Subcutaneous abdominal adipose tissue (tissue), 5 donors: ENCODE results near the gene PCDHB3.
"Not testable (repeated sequence)": the region's sequence is repeated elsewhere in the genome, so short reads cannot be mapped to it uniquely, and the experiment has no call there.

ENCODE experiments used
- H3K27ac ChIP-seq: one replicate; pipeline ENCODE4 v1.7.0; 2013; ENCODE audit warnings: low read depth, mild to moderate bottlenecking, inconsistent platforms, low read length, moderate library complexity
- H3K27me3 ChIP-seq, 5 donors: one replicate each; pipeline ENCODE4 v1.7.0; 2013; ENCODE audit warnings: low read length in 5 of 5, inconsistent platforms in 1 of 5; ENCODE audit not compliant: control insufficient read depth in 5 of 5, insufficient read depth in 4 of 5
- H3K36me3 ChIP-seq, 5 donors: one replicate each; pipeline ENCODE4 v1.7.0; 2013; ENCODE audit warnings: low read length in 5 of 5; ENCODE audit not compliant: control insufficient read depth in 5 of 5, insufficient read depth in 5 of 5
- H3K4me1 ChIP-seq, 5 donors: one replicate each; pipeline ENCODE4 v1.7.0; 2013; ENCODE audit warnings: low read length in 5 of 5, mild to moderate bottlenecking in 3 of 5, moderate library complexity in 1 of 5; ENCODE audit not compliant: control insufficient read depth in 5 of 5, insufficient read depth in 5 of 5
- H3K4me3 ChIP-seq, 5 donors: one replicate each; pipeline ENCODE4 v1.7.0; 2013; ENCODE audit warnings: low read length in 5 of 5, low read depth in 1 of 5
- H3K9ac ChIP-seq, 5 donors: one replicate each; pipeline ENCODE4 v1.7.0; 2013; ENCODE audit warnings: low read length in 5 of 5, mild to moderate bottlenecking in 4 of 5, moderate library complexity in 3 of 5
- H3K9me3 ChIP-seq, 5 donors: one replicate each; pipeline ENCODE4 v1.7.0; 2013; ENCODE audit warnings: low read length in 5 of 5; ENCODE audit not compliant: control insufficient read depth in 5 of 5
- donor health status: healthy.
- donor health status: healthy.
- donor health status: healthy.
- donor health status: healthy.
- donor health status: healthy.

PCDHB3 gene

GRCh38 chr5:141135030-141135717, 34.9 kb downstream of the PCDHB3 start, which contains the start of gene PCDHB5:
Gene PCDHB5, plus strand, starts transcription at chr5:141135206. Its CDS starts 229 bp downstream, at chr5:141135435.
- Histone ChIP-seq H3K9me3 (peaks cover 20 to 52% (median 50%) of the 10 kb centered on the region in 5 donors), H3K27me3 (no peaks in the 10 kb centered on the region), H3K27ac (no peak within 1 kb of the TSS)

DNA sequence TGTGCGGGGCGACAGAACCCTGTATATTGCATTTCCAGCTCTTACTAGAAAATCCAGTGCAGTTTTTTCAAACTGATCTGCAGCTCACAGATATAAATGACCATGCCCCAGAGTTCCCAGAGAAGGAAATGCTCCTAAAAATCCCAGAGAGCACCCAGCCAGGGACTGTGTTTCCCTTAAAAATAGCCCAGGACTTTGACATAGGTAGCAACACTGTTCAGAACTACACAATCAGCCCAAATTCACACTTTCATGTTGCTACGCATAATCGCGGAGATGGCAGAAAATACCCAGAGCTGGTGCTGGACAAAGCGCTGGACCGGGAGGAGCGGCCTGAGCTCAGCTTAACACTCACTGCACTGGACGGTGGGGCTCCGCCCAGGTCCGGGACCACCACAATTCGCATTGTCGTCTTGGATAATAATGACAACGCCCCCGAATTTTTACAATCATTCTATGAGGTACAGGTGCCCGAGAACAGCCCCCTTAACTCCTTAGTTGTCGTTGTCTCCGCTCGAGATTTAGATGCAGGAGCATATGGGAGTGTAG, 35.5 kb downstream of the PCDHB3 start:
- peaks cover 0 to 3% (median 0%) of the 10 kb centered on the region in 5 donors for H3K4me1 ChIP-seq
- no peak overlapping the region for H3K9ac ChIP-seq
- no peak overlapping the region for H3K27ac ChIP-seq
- no peaks in the 10 kb centered on the region for H3K27me3 ChIP-seq
- no peaks in the 10 kb centered on the region for H3K36me3 ChIP-seq
- peaks cover 20 to 56% (median 50%) of the 10 kb centered on the region in 5 donors for H3K9me3 ChIP-seq
- H3K4me3 ChIP-seq = peak overlapping the region; percentile 51 to 70 (median 58)

More at GRCh38 chr5:141135030-141135717, 34.9 kb downstream of the PCDHB3 start, which contains the start of gene PCDHB5:
- H3K9ac ChIP-seq = peak within 1 kb of the TSS in 1 of 5 donors; percentile 59
- peaks cover 0 to 3% (median 0%) of the 10 kb centered on the region in 5 donors for H3K4me1 ChIP-seq
- H3K4me3 ChIP-seq = peak within 1 kb of the TSS; percentile 51 to 70 (median 58)
- no peaks in the 10 kb centered on the region for H3K36me3 ChIP-seq

- H3K27me3 ChIP-seq, H3K4me1 ChIP-seq, H3K27ac ChIP-seq, H3K4me3 ChIP-seq, H3K36me3 ChIP-seq, H3K9ac ChIP-seq: not testable (repeated sequence)
- peaks cover 18 to 56% (median 50%) of the 10 kb centered on the region in 5 donors for H3K9me3 ChIP-seq
Observed at GRCh38 chr5:141137346-141137745, 37.1 kb downstream of the PCDHB3 start.

GRCh38 chr5:141149812-141150211, 49.5 kb downstream of the PCDHB3 start, which contains the start of gene PCDHB6:
Gene PCDHB6, plus strand, starts transcription at chr5:141150057. Its CDS starts 201 bp downstream, at chr5:141150258.
- peak within 1 kb of the TSS; percentile 0 to 53 (median 20) for H3K4me3 ChIP-seq
- H3K9me3 ChIP-seq = peaks cover 14 to 34% (median 24%) of the 10 kb centered on the region in 5 donors

DNA sequence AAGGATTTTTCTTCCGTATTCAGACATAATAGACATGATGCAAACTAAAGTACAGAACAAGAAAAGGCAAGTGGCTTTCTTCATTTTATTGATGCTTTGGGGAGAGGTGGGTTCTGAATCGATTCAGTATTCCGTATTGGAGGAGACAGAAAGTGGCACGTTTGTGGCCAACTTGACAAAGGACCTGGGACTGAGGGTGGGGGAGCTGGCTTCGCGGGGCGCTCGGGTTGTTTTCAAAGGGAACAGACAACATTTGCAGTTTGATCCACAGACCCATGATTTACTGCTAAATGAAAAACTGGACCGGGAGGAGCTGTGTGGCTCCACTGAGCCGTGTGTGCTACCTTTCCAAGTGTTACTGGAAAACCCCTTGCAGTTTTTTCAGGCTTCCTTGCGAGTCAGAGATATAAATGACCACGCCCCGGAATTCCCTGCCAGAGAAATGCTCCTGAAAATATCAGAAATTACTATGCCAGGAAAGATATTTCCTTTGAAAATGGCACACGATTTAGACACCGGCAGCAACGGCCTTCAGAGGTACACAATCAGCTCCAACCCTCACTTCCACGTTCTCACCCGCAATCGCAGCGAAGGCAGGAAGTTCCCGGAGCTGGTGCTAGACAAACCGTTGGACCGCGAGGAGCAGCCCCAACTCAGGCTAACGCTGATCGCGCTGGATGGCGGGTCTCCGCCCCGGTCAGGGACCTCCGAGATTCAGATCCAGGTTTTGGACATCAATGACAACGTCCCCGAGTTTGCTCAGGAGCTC, 50.1 kb downstream of the PCDHB3 start:
- Histone ChIP-seq H3K27ac (no peak overlapping the region), H3K9me3 (peaks cover 14 to 35% (median 26%) of the 10 kb centered on the region in 5 donors), H3K4me1 (peaks cover 0 to 2% (median 0%) of the 10 kb centered on the region in 5 donors), H3K36me3 (no peaks in the 10 kb centered on the region), H3K4me3 (peak overlapping the region; percentile 0 to 53 (median 20)), H3K27me3 (peaks cover 0 to 9% (median 3%) of the 10 kb centered on the region in 5 donors), H3K9ac (no peak overlapping the region)

More at GRCh38 chr5:141149812-141150211, 49.5 kb downstream of the PCDHB3 start, which contains the start of gene PCDHB6:
- peaks cover 0 to 2% (median 0%) of the 10 kb centered on the region in 5 donors for H3K4me1 ChIP-seq
- no peak within 1 kb of the TSS for H3K27ac ChIP-seq
- peaks cover 0 to 9% (median 3%) of the 10 kb centered on the region in 5 donors for H3K27me3 ChIP-seq
- H3K36me3 ChIP-seq = no peaks in the 10 kb centered on the region
- H3K9ac ChIP-seq = no peak within 1 kb of the TSS

- Histone ChIP-seq H3K36me3 (no peaks in the 10 kb centered on the region), H3K4me3 (peak overlapping the region in 3 of 5 donors; percentile 13 to 53 (median 20)), H3K4me1 (peaks cover 0 to 2% (median 0%) of the 10 kb centered on the region in 5 donors), H3K27me3 (peaks cover 0 to 9% (median 3%) of the 10 kb centered on the region in 5 donors), H3K9me3 (peaks cover 14 to 40% (median 32%) of the 10 kb centered on the region in 5 donors), H3K27ac (no peak overlapping the region), H3K9ac (no peak overlapping the region)
Observed at GRCh38 chr5:141150993-141151325, 50.7 kb downstream of the PCDHB3 start.

DNA sequence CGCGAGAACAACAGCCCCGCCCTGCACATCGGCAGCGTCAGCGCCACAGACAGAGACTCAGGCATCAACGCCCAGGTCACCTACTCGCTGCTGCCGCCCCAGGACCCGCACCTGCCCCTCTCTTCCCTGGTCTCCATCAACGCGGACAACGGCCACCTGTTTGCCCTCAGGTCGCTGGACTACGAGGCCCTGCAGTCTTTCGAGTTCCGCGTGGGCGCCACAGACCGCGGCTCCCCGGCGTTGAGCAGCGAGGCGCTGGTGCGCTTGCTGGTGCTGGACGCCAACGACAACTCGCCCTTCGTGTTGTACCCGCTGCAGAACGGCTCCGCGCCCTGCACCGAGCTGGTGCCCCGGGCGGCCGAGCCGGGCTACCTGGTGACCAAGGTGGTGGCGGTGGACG, 51.4 kb downstream of the PCDHB3 start:
- Histone ChIP-seq H3K9me3 (peaks cover 15 to 47% (median 39%) of the 10 kb centered on the region in 5 donors), H3K27me3 (peaks cover 0 to 11% (median 3%) of the 10 kb centered on the region in 5 donors)
- not testable (repeated sequence) for H3K4me3 ChIP-seq

GRCh38 chr5:141152096-141152495, 51.8 kb downstream of the PCDHB3 start:
- H3K4me1 ChIP-seq = not testable (repeated sequence)
- H3K27me3 ChIP-seq = peaks cover 0 to 12% (median 3%) of the 10 kb centered on the region in 5 donors
- H3K9me3 ChIP-seq = peaks cover 13 to 52% (median 40%) of the 10 kb centered on the region in 5 donors

More for the DNA sequence above, 51.4 kb downstream of the PCDHB3 start:
- not testable (repeated sequence) for H3K4me1 ChIP-seq, H3K9ac ChIP-seq, H3K36me3 ChIP-seq, H3K27ac ChIP-seq

More at GRCh38 chr5:141152096-141152495, 51.8 kb downstream of the PCDHB3 start:
- H3K36me3 ChIP-seq, H3K27ac ChIP-seq, H3K4me3 ChIP-seq, H3K9ac ChIP-seq: not testable (repeated sequence)
